ENCODE measurements around the gene GLDN.

The GLDN gene

DNA sequence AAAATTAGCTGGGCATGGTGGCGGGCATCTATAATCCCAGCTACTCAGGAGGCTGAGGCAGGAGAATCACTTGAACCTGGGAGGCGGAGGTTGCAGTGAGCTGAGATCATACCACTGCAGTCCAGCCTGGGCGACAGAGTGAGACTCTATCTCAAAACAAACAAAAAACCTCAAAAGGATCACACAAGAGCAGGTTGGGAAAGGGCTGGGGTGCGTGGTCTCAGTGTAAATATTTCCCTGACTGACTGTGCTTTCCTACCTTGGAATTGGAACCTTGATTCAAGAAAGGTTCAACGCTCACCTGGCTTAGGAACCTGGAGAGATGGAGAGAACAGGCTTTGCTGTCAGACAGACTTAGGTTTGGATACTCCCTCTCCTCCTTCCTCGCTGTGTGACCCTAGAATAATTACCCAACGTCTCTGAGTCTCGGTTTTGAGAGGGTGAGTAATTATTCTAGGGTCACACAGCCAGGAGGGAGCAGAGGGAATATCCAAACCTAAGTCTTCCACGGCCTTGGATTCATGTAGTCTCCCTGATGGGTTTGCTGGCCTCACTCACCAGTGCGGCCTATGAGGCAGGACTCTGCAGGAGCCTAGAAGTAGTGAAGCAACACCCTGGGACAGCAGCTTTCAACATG lies 27.7 kb upstream of the GLDN start:
- Histone ChIP-seq H3K27me3 (ENCODE audit: insufficient read depth, low read length, poor library complexity) (no peaks in the 10 kb centered on the region), H3K4me2 (ENCODE audit: low read length) (no peak overlapping the region), H3K4me1 (ENCODE audit: control insufficient read depth, low read depth, low read length) (no peaks in the 10 kb centered on the region), H3K56ac (ENCODE audit: low read length) (no peak overlapping the region), H4K5ac (ENCODE audit: low read length) (no peak overlapping the region), H3K4ac (ENCODE audit: low read depth, low read length) (no peak overlapping the region), H2BK15ac (replicated peaks; ENCODE audit: low read depth) (no peak overlapping the region), H3K79me2 (ENCODE audit: control insufficient read depth, insufficient read depth, low read length) (no peaks in the 10 kb centered on the region), H3K4me3 (ENCODE audit: low read length) (no peak overlapping the region), H3K23ac (ENCODE audit: low read length) (no peak overlapping the region), H2AK5ac (ENCODE audit: low read length) (no peak overlapping the region), H3K18ac (ENCODE audit: low read length) (no peak overlapping the region), H3K9ac (ENCODE audit: low read length) (no peak overlapping the region), H3K79me1 (ENCODE audit: low read length) (no peaks in the 10 kb centered on the region), H4K8ac (ENCODE audit: low read depth, low read length) (no peak overlapping the region), H2BK120ac (ENCODE audit: low read depth, low read length) (no peak overlapping the region), H3K36me3 (ENCODE audit: control insufficient read depth, insufficient read depth, low read length) (no peaks in the 10 kb centered on the region), H2BK5ac (ENCODE audit: low read length) (no peak overlapping the region), H3K27ac (ENCODE audit: low read depth, low read length) (no peak overlapping the region)
- WGBS (ENCODE audit: extremely low coverage, insufficient coverage, low lambda C conversion rate): no CpG with 5 or more reads among the region's 10 CpGs
- DNase-seq: no peak

DNA sequence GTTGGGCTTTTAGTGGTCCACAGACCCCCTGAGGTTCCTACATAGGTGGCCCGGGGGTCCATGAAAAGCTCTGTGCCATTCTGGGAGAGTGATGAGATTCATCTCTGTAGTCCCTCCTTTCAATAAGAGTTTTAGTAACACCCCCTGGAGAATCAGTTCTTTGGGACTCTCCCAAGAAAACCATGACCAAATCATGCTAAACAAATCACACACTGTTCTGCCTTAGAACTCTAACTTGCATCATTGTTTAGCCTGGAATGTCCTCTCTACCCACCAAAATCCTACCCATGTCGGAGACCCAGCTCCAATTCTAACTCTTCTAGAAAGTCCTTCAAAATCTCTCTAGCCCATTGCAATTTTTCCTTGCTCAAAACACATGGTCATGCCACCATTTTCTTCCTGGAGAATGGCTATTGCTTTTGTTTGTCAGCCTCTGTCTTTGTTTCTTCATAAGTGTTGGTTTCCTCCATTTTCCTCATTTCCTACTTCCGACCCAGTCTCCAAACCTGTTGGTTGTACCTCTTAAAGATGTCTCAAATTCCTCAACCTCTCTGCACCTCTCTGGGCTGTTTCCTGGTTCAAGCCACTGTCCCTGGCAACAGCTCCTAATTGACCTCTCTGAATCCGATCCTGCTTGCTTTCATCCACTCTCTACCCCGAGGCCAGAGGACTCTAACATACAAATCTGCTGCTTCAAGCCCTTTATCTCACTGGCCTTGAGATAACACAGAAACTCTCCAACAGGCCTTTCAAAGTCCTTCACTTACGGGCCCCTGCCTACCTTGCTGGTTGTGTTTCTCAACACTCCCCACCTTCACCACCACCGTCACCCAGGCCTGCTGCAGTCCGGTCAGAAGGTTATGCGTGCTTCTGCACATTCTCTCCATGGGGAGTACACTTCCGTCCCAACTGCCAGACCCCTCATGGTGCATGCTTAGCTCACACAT lies 26.8 kb upstream of the GLDN start:
- Histone ChIP-seq H3K23ac (ENCODE audit: low read length) (no peak overlapping the region), H3K18ac (ENCODE audit: low read length) (no peak overlapping the region), H2BK15ac (replicated peaks; ENCODE audit: low read depth) (no peak overlapping the region), H3K4me2 (ENCODE audit: low read length) (no peak overlapping the region), H3K79me1 (ENCODE audit: low read length) (no peaks in the 10 kb centered on the region), H3K4me1 (ENCODE audit: control insufficient read depth, low read depth, low read length) (no peaks in the 10 kb centered on the region), H2AK5ac (ENCODE audit: low read length) (no peak overlapping the region), H3K79me2 (ENCODE audit: control insufficient read depth, insufficient read depth, low read length) (no peaks in the 10 kb centered on the region), H2BK120ac (ENCODE audit: low read depth, low read length) (no peak overlapping the region), H4K8ac (ENCODE audit: low read depth, low read length) (no peak overlapping the region), H3K56ac (ENCODE audit: low read length) (no peak overlapping the region), H3K4me3 (ENCODE audit: low read length) (no peak overlapping the region), H4K5ac (ENCODE audit: low read length) (no peak overlapping the region), H3K9ac (ENCODE audit: low read length) (no peak overlapping the region), H3K4ac (ENCODE audit: low read depth, low read length) (no peak overlapping the region), H2BK5ac (ENCODE audit: low read length) (no peak overlapping the region), H3K27ac (ENCODE audit: low read depth, low read length) (no peak overlapping the region), H3K27me3 (ENCODE audit: insufficient read depth, low read length, poor library complexity) (no peaks in the 10 kb centered on the region), H3K36me3 (ENCODE audit: control insufficient read depth, insufficient read depth, low read length) (no peaks in the 10 kb centered on the region)
- WGBS (ENCODE audit: extremely low coverage, insufficient coverage, low lambda C conversion rate): no CpG with 5 or more reads among the region's 10 CpGs
- DNase-seq: peak; percentile 54

DNA sequence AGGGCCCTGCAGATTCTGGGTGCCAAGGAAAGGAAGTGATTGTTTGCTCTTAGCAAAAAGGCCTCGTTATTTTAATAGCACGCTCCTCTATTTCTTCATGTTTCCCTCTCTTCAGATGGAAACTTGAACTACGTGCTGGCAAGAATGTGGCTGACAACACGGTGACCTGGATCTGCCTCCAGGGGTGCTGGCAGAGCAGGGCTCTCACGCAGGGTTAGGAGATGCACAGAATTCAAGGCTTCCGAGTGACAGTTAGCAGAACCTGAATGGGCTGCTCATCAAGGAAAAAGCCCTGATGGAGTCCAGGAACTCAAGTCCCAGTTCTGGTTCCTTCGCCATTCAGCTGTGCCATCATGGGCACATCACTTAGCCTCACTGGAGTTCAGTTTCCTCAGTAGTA lies 25.7 kb upstream of the GLDN start:
- Histone ChIP-seq H3K27ac (ENCODE audit: low read depth, low read length) (no peak overlapping the region), H3K79me1 (ENCODE audit: low read length) (no peaks in the 10 kb centered on the region), H4K8ac (ENCODE audit: low read depth, low read length) (no peak overlapping the region), H3K4ac (ENCODE audit: low read depth, low read length) (no peak overlapping the region), H3K9ac (ENCODE audit: low read length) (no peak overlapping the region), H3K36me3 (ENCODE audit: control insufficient read depth, insufficient read depth, low read length) (no peaks in the 10 kb centered on the region), H3K23ac (ENCODE audit: low read length) (no peak overlapping the region), H3K4me3 (ENCODE audit: low read length) (no peak overlapping the region), H2BK5ac (ENCODE audit: low read length) (no peak overlapping the region), H3K56ac (ENCODE audit: low read length) (no peak overlapping the region), H3K79me2 (ENCODE audit: control insufficient read depth, insufficient read depth, low read length) (no peaks in the 10 kb centered on the region), H2BK120ac (ENCODE audit: low read depth, low read length) (no peak overlapping the region), H2BK15ac (replicated peaks; ENCODE audit: low read depth) (no peak overlapping the region), H3K27me3 (ENCODE audit: insufficient read depth, low read length, poor library complexity) (no peaks in the 10 kb centered on the region), H4K5ac (ENCODE audit: low read length) (no peak overlapping the region), H3K4me2 (ENCODE audit: low read length) (no peak overlapping the region), H3K18ac (ENCODE audit: low read length) (no peak overlapping the region), H3K4me1 (ENCODE audit: control insufficient read depth, low read depth, low read length) (no peaks in the 10 kb centered on the region), H2AK5ac (ENCODE audit: low read length) (no peak overlapping the region)
- WGBS (ENCODE audit: extremely low coverage, insufficient coverage, low lambda C conversion rate): no CpG with 5 or more reads among the region's 7 CpGs
- no peak for DNase-seq

DNA sequence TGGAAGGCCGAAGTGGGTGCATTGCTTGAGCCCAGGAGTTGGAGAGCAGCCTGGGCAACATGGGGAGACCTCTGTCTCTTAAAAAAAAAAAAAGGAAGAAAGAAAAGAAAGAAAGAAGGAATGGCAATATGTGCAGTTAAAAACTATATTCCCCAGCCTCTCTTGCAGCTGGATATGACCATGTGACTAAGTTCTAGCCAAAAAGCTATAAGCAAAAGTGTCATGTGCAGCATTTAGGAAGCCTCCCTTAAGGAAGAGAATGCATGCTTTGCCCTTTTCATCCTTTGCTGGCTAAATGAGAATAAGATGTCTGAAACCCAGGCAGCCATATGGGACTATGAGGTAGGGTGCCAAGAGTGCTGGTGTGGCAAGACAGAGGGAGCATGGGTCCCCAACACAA lies 24.8 kb upstream of the GLDN start:
- no peaks in the 10 kb centered on the region for H3K79me1 ChIP-seq (ENCODE audit: low read length)
- no peak overlapping the region for H3K4me2 ChIP-seq (ENCODE audit: low read length)
- no peak overlapping the region for H3K4ac ChIP-seq (ENCODE audit: low read depth, low read length)
- H2BK120ac ChIP-seq (ENCODE audit: low read depth, low read length): no peak overlapping the region
- no peak overlapping the region for H3K4me3 ChIP-seq (ENCODE audit: low read length)
- no CpG with 5 or more reads among the region's 1 CpG for WGBS (ENCODE audit: extremely low coverage, insufficient coverage, low lambda C conversion rate)
- no peaks in the 10 kb centered on the region for H3K36me3 ChIP-seq (ENCODE audit: control insufficient read depth, insufficient read depth, low read length)
- no peak overlapping the region for H4K5ac ChIP-seq (ENCODE audit: low read length)
- no peak overlapping the region for H3K18ac ChIP-seq (ENCODE audit: low read length)
- no peak overlapping the region for H2AK5ac ChIP-seq (ENCODE audit: low read length)
- no peaks in the 10 kb centered on the region for H3K27me3 ChIP-seq (ENCODE audit: insufficient read depth, low read length, poor library complexity)
- no peaks in the 10 kb centered on the region for H3K79me2 ChIP-seq (ENCODE audit: control insufficient read depth, insufficient read depth, low read length)
- H2BK15ac ChIP-seq (replicated peaks; ENCODE audit: low read depth): no peak overlapping the region
- no peak overlapping the region for H3K9ac ChIP-seq (ENCODE audit: low read length)
- no peak overlapping the region for H3K56ac ChIP-seq (ENCODE audit: low read length)
- H3K27ac ChIP-seq (ENCODE audit: low read depth, low read length): no peak overlapping the region
- no peak overlapping the region for H2BK5ac ChIP-seq (ENCODE audit: low read length)
- no peak overlapping the region for H4K8ac ChIP-seq (ENCODE audit: low read depth, low read length)
- DNase-seq: no peak
- H3K23ac ChIP-seq (ENCODE audit: low read length): no peak overlapping the region
- no peaks in the 10 kb centered on the region for H3K4me1 ChIP-seq (ENCODE audit: control insufficient read depth, low read depth, low read length)

DNA sequence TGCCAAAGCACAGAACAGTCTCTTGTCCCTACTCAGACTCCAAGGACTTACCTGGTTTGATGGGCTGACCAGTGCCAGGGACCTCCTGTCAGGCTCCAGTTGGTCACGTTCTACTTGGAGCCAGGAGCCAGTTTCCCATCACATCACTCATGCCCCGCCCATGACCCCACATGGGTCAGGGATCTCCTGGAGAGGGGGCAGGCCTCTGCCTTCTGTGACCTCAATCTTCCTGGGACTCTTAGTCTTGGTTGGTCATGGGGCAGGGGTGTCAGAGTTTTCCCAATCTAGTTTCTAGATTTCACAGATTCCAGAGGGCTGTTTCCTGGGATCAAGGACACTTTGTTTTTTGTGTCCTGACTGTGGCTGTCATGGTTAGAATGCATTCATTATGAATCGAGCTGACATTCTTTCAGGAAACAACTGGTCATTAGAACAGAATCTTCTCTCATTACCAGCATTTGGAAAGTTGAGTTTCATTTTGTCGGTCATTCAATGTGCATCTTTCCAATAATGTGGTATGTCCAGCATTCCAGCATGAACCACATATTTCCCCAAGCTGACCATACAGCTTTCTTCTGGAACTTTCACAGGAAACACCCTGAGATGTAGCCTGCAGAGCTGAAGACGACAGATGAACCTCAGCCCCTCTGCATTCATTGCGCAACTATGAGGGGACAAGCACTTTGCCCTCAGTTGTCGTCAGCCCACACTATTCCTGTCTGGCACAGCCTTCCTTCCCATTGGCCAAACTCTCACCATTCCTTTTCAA lies 22.9 kb upstream of the GLDN start:
- no peak overlapping the region for H2AK5ac ChIP-seq (ENCODE audit: low read length)
- H2BK15ac ChIP-seq (replicated peaks; ENCODE audit: low read depth): no peak overlapping the region
- H2BK5ac ChIP-seq (ENCODE audit: low read length): no peak overlapping the region
- H3K56ac ChIP-seq (ENCODE audit: low read length): no peak overlapping the region
- no CpG with 5 or more reads among the region's 7 CpGs for WGBS (ENCODE audit: extremely low coverage, insufficient coverage, low lambda C conversion rate)
- H3K4ac ChIP-seq (ENCODE audit: low read depth, low read length): no peak overlapping the region
- no peaks in the 10 kb centered on the region for H3K27me3 ChIP-seq (ENCODE audit: insufficient read depth, low read length, poor library complexity)
- H3K4me3 ChIP-seq (ENCODE audit: low read length): no peak overlapping the region
- H3K27ac ChIP-seq (ENCODE audit: low read depth, low read length): no peak overlapping the region
- no peak overlapping the region for H2BK120ac ChIP-seq (ENCODE audit: low read depth, low read length)
- no peaks in the 10 kb centered on the region for H3K4me1 ChIP-seq (ENCODE audit: control insufficient read depth, low read depth, low read length)
- H3K18ac ChIP-seq (ENCODE audit: low read length): no peak overlapping the region
- H4K8ac ChIP-seq (ENCODE audit: low read depth, low read length): no peak overlapping the region
- no peak overlapping the region for H3K4me2 ChIP-seq (ENCODE audit: low read length)
- no peak overlapping the region for H3K23ac ChIP-seq (ENCODE audit: low read length)
- no peak overlapping the region for H3K9ac ChIP-seq (ENCODE audit: low read length)
- H3K79me2 ChIP-seq (ENCODE audit: control insufficient read depth, insufficient read depth, low read length): no peaks in the 10 kb centered on the region
- H3K79me1 ChIP-seq (ENCODE audit: low read length): no peaks in the 10 kb centered on the region
- no peak for DNase-seq
- H4K5ac ChIP-seq (ENCODE audit: low read length): no peak overlapping the region
- H3K36me3 ChIP-seq (ENCODE audit: control insufficient read depth, insufficient read depth, low read length): no peaks in the 10 kb centered on the region

Measured in mesendoderm (in vitro differentiated cells).